NCI-H128 (cell line): ENCODE measurements around the gene ZBTB49.

Source experiments
- DNase-seq: peaks from one replicate; lab custom pipeline; 2025; ENCODE audit not compliant: unreplicated experiment; lab: John Stamatoyannopoulos, UW

Gene ZBTB49

DNA sequence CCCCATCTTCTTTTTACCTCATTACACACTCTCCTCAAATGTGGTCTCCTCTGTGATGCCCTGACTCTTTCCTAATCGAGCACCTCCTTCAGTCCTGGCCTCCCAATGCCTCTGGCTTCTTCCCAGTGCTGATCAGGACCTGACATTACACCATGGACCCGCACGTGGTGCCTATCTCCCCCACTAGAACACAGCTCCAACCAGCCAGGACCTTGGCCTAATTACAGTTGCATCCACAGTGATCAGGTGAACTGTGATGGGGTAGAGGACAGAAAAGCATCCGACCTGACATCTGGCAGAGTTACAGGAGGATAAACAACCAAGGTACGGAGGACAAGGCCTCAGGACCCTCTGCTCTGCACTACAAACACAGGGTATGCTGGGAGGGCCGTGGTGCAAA, 12.5 kb upstream of the ZBTB49 start:
- no peak for DNase-seq

DNA sequence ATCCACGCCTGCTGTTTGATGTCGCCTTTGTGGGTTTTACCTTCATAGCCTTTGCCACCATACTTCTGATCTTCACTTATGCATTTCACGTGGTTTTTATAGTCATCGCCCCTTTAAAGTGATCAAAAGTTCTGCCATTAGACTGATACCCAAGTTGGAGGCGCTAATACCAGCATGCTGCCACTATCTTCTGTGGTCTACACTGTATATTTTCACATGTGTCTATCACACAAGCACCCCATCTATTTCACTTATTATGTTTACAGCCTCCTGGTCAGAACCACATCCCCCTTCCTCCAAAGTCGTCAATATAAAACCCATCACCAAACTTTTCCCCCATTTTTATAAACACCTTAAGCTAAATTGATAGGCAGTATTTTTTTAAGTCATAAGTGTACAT, 8.3 kb upstream of the ZBTB49 start:
- no peak for DNase-seq

DNA sequence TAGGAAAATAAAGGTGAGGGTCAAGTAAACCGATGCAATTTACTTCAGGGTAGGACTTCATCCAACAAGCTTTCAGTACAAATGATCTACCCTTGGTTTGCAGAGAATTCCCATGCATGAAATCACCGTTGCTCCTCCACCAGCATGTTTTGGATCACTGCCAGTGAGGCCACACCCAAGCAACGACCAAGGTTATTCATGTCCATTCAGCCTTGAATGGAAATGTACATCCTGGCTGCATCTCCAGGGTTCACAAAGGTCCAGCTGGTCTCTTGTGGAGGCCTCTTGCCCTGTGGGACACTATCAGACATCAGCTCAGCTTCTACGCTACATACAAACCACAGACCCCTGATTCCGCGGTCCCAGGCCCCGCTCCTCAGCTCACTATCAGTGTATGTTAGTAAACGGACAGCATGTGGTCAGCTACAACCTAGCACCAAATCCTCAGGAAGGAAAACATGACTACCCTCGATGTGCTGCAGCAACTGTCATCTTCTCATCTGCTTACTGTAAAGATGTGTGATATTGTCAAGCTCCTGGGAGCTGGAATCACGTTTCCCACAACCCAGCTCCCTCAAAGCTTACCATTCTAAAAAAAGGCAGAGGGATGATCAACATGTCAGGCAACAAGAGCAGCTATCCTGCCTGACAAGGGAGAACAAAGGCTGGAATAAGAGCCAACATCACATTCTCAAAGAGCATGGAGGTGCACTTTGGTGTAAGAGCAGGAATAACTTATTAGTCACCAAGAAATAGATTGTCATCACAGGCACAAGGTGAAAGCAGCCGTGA, 5.0 kb upstream of the ZBTB49 start:
- DNase-seq, result no peak

DNA sequence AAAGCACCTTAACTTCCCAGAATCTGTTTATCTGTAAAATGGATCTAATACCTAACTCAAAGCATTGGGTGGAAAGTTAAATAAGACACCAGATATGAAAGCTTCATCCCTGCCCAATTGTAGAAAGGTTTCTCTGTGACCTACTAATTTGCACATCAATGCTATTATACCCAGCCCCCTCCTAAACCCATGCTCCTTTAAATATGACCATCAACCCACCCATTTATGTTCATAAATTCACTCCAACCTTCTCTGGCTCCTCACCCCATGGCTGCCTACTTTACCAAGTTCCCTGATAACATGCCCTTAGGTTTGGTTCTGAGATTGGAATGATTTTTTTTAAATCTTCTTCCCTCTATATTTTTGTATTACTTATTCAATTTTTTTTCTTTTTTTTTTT, 2.0 kb upstream of the ZBTB49 start:
- DNase-seq, result no peak

DNA sequence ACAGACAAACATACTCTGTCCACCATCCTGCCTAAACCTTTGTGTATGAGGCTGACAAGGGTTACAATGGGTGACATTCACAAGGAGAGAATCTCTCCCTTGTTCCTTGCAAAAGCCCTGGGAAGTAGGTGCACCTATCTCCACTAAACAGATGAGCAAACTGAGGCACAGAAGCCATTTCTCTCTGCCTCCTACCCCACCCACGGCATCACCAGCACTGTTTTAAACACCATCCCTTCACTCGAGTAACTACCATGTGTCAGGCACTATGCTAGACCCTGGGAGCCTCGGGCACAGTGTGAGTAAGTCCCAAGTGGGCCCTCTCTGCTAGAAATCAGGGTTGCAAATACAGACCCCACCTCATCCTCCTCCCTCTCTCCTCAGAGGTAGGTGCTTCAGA, 996 bp upstream of the ZBTB49 start:
- no peak for DNase-seq

DNA sequence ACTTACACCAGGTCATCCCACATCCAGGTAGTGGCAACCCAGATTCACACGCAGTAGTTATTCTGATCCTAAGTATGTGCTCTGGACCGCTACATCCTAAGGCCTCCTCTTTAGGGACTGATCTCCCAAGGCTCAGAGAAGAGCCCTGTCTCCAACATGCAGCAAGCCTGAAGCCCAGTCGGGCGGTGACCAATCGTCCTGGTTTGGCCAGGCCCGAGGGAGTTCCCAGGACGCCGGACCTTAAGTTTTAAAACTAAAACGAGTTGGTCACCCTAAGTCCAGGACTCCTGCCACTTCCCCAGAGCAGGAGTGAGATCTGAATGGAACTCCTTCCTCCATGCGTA, 482 bp upstream of the ZBTB49 start:
- DNase-seq, result no peak

DNA sequence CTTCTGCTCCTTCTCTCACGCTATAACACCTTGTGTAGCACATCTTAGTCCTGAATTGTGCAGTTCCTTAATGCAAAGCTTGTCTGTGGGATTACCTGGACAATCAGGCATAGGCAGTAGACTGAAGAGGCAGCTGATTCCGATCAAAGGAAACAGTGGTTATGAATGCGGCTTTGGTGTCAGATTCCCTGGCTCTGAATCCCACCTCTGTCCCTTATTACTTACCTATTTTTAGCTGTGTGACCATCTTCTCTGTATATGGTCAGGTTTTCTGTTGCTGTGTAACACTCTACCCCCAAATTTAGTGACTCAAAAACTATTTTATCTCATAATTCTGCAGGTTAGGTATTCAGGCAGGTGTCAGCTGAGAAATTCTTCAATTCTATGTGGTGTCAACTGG, 3.2 kb downstream of the ZBTB49 start:
- DNase-seq, result no peak

DNA sequence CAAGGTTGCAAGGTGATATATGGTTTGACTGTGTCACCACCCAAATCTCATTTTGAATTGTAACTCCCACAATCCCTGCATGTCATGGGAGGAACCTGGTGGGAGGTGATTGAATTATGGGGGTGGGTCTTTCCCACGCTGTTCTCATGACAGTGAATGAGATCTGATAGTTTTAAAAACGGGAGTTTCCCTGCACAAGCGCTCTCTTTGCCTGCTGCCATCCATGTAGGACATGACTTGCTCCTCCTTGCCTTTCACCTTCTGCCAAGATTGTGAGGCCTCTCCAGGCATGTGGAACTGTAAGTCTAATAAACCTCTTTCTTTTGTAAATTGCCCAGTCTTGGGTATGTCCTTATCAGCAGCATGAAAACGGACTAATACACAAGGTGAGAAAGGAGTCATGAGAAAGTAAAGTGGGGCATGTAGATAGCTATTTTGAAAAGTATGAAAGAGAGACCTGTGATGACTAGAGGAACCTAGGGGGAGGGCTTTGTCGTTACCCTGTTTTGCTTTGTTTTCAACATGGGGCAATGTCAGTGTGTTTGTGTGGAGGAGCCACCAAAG, 6.3 kb downstream of the ZBTB49 start:
- no peak for DNase-seq

DNA sequence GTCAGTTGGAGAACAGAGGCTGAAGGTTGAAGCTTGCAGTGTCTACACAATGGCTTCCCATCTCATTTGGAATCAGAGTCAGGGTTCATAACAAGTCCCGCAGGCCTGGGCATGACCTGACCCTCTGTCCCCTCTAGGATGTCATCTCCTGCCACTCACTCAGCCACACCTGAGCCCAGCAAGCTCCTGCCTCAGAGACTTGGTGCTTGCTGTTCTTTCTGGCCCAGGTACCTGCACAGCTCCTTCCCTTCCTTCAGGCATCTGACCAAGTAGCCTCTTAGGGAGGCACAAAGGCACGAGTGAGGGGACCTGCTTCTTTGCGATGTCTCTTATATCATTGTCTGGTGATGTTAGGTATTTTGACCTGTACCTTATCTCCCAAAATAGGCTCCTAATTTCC, 9.0 kb downstream of the ZBTB49 start:
- DNase-seq, result no peak

DNA sequence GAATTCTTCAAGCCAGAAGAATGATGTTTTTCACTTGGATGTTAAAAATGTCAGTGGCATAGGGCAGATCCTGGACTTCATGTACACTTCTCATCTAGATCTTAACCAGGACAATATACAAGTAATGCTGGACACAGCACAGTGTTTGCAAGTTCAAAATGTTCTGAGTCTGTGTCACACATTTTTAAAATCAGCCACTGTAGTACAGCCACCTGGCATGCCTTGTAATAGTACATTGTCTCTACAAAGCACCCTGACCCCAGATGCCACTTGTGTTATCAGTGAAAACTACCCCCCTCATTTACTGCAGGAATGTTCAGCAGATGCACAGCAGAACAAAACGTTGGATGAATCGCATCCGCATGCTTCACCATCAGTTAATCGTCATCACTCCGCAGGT, 11.9 kb downstream of the ZBTB49 start:
- no peak for DNase-seq

DNA sequence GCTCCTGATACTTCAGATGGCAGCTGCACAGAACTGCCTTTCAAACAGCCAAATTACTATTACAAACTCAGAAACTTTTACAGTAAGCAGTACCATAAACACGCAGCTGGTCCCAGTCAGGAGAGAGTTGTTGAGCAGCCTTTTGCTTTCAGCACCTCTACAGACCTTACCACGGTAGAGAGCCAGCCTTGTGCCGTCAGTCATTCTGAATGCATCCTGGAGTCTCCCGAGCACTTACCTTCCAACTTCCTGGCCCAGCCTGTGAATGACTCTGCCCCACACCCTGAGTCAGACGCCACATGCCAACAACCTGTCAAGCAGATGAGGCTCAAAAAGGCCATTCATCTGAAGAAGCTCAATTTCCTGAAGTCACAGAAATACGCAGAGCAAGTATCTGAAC, 12.4 kb downstream of the ZBTB49 start:
- DNase-seq, result no peak

DNA sequence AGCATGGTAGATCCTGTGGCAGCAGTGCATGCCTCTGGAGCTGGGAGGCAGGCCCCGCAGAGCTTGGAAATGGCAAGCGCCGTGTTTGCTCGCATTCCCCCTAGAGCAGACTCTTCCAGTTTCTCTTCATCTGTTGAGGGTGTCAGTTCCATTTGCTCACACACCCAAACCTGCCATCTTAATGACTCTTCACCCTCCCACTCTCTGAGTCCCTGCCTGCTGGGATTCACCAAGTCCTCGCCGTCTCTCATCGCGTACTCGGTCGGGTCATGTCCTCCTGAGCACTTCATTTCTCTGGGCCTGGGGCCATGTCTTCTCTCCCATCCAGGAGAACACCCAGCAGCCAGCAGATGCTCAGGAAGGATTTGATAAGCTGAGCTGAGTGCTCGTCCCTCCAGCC, 16.9 kb downstream of the ZBTB49 start:
- DNase-seq, result no peak

DNA sequence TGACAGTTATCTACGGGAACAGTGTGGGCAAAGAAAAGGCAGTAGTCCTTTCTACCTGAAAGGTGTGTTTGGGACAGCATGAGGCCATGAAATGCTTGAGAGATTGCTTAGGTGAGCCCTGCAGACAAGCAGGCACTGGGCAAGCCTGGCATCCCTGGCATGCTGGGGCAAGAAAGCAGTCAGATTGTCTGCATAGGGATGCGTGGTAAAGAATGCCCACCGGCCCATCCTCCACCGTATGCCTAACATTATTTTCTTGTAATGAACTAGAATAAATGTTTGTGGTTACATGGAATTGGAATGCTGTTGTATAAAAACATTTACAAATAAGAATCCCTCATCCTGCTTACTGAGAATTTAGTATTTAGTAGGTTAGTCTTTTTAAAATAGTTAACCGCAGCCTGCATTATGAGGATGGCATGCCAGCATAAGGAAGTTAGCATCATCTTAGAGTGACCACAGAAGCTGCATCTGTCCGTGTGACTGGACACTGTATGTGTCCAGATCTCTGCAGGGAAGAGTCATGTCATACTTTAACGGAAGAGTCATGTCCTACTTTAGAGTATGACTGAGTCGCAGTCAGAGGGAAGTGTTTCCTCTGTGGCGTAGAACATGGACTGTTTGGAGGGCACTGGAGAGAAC, 18.9 kb downstream of the ZBTB49 start:
- no peak for DNase-seq

DNA sequence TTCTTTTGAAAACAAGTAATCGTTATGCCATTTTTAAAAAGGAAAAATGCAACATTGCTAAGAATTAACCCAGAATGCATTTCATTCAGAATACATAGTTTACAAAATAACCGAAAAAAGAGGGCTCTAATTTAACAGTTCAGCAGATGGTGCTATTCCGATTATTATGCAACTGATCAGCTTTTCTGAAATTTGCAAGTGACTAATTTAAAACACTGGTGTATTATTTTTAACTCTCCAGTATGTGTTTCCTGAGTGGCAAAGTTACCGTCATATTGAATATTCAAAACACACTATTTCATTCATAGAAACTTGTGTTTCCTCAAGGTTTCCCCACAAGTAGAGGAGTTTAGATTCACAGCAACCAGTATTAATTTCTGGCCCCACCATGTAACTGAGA, 21.1 kb downstream of the ZBTB49 start:
- DNase-seq, result no peak

DNA sequence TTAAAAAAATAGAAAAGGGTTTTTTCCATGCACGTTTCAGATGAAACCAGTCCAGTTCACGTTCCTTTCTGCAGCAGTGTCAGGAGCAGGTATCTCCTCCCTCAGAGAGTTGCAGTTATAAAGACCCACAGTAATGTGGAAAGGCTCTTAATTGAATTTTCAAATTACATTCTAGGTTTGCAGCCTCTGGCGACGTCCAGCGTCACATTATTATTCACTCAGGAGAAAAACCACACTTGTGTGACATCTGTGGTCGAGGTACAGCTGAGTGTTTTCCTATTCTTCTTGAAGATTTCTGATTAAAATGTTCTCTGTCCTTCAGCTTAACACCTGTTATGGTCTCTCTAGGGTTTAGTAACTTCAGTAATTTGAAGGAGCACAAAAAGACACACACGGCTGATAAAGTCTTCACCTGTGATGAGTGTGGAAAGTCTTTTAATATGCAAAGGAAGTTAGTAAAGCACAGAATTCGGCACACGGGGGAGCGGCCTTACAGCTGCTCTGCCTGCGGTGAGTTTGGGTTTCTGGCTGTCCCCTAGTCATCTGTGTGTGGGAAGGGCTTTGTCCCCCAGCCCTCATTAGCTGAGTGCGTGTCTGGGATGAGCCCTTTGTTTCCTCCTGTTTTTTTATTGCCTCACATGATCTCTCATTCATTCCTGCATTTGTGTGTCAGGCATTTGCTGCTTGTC, 25.6 kb downstream of the ZBTB49 start:
- no peak for DNase-seq

DNA sequence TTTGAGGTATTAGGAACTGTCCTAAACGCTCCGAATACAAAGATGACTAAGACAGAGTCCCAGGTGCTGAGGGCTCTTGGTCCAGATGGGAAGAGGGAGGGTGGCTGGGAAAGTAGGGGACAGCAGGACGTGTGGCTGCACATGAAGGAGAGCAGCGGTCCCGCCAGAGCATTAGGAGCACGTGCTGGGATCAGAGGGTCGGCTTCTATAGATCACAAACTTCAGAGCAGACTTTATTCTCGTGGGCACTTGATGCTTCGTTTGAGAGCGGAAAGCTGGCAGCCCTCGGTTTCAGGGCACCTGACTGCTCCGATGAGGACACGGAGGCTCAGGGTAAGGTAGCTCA, 26.1 kb downstream of the ZBTB49 start:
- DNase-seq, result no peak

DNA sequence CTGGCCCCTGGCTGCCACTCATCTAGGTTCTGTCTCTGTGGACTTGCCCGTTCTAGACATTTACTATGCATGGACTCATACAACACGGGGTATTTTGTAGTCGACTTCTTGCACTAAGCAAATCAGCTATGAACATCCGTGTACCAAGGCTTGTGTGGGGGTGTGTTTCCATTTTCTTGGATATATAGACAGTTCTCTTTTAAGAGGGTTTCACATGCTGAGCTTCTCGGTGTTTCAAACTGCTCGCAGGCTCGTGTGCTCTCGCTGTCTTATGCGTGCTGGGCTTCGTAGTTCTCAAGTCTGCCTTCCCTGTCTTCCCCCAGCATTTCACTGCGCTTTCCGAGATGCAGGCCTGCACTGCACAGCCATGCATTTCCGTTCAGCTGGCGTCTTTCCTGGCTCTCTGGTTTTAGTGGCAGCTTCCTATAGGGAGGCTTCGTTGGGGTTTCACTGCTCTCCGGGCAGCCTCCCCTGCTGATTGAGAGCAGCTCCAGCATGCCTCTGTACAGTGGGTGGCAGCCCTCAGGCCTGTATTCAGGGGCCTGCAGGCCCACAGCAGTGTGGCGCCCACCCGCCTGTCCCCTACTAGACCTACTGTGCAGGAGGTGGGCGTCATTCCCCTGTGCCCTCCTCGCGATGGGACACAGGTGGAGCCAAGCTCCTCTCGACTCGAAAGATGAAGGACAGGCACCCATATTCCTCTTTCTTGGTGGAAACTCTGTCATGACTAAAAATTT, 27.6 kb downstream of the ZBTB49 start:
- no peak for DNase-seq

DNA sequence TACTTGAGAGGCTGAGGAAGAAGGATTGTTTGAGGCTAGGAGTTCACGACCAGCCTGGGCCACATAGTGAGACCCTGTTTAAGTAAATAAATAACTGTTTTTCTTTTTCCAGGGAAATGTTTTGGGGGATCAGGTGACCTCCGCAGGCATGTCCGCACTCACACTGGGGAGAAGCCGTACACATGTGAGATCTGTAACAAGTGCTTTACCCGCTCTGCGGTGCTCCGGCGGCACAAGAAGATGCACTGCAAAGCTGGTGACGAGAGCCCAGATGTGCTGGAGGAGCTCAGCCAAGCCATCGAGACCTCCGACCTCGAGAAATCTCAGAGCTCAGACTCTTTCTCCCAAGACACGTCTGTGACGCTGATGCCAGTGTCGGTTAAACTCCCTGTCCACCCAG, 30.5 kb downstream of the ZBTB49 start:
- no peak for DNase-seq

DNA sequence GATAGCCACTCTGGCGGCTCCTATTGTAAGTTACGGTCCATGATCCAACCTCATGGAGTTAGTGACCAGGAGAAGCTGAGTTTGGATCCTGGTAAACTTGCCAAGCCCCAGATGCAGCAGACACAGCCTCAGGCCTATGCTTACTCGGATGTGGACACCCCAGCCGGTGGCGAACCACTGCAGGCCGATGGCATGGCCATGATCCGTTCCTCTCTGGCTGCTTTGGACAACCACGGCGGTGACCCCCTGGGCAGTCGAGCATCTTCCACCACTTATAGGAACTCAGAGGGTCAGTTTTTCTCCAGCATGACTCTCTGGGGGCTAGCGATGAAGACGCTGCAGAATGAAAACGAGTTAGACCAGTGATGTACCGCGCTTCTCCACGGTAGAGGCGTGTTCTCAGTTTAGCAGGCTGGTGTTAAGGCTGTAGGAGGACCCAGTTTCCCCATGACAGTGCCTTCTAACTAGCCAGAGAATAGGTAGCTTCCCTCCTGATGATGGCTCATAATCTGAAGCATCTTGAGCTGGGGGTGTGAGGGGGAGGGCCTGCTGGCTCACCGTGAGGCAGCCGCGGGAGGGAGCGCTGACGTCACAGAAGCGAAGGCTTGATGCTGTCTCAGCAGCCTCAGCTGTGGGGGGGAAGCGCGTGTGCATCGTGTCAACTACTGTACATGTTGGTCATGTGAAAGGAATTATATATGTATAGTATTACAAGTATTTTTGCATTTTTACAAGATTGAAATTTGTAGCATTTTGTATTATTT, 31.1 kb downstream of the ZBTB49 start:
- DNase-seq, result no peak

DNA sequence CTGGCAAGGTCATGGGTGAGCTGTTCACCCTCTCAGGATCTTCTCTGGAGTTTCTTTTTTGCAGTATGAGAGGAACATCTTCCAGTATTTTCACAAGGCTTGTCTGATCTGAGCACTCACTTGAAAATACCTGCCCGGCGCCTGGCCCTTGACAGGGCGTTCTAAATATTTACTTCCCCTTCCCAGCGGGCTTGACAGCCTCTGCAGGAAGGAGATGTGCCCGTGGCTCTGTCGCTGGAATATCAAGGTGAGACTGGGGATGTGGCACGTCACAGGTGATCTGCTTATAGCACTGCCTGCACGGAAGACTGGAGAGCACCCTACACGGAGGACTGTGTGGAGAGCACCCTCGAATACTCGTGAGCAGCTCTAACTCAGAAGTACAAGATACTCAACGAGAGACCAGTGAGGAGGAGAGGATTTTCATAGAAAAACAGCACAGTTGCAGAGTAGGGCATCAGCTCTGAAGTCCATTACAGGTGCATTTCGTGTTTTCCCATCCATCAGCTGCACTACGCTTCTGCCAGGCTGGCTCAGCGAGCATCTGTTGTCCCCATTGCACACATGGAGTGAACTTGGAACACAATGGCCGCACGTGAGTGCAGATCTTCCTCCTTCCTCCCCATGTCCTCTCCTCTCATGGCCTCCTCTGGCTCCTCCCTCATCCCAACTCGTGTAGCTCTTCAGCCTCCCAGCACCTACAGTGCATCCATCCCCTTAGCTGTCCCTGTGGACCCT, 32.1 kb downstream of the ZBTB49 start:
- DNase-seq, result no peak
